NCI-H2029 treated with DMSO at 0.1 percent for 48 hours (cell line): Measurements from ENCODE around the gene LYPD4.

Experiments
- DNase-seq: peaks from one replicate; lab custom pipeline; 2025; lab: John Stamatoyannopoulos, UW

The LYPD4 gene

DNA sequence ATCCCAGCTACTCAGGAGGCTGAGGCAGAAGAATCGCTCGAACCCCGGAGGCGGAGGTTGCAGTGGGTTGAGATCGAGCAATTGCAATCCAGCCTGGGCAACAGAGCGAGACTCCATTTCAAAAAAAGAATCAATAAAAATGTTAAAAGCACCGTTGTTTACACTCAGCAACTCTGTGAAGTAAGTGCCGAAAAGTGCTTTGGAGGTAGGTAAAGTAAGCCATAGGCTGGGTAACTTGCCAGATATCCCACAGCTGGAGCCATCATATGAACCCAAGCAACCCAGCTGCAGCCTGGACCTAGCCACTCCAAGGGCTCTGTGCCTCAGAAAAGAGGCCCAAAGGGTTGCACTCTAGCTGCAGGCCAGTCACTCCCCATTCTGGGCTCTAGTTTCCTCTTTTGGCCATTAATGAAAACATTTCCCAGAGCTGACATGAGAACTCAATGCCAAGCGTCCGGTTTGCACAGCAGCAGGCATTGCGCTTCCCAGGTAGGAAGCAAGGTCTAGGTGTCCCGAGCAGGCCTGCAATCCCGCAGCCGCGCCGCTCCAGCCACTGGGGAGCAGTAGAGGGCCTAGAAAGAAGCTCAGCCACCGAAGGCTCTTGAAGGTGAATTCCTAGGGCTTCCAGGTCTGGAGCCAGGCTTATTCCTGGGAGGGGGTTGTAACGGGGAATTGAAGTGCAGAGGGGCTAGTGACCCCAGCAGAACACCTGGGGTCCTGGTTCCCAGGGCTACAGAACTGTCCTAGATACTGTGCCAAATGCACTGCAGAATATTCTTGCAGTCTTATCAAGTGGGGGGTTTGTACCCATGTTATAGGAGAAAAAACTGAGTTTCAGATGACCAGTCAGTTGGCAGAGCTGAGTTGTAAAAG, 28.5 kb upstream of the LYPD4 start:
- peak; percentile 57 for DNase-seq

GRCh38 chr19:41872384-41872774, 27.9 kb upstream of the LYPD4 start:
- DNase-seq: no peak

- DNase-seq: no peak
Measured at GRCh38 chr19:41871573-41872383, 27.3 kb upstream of the LYPD4 start.

DNA sequence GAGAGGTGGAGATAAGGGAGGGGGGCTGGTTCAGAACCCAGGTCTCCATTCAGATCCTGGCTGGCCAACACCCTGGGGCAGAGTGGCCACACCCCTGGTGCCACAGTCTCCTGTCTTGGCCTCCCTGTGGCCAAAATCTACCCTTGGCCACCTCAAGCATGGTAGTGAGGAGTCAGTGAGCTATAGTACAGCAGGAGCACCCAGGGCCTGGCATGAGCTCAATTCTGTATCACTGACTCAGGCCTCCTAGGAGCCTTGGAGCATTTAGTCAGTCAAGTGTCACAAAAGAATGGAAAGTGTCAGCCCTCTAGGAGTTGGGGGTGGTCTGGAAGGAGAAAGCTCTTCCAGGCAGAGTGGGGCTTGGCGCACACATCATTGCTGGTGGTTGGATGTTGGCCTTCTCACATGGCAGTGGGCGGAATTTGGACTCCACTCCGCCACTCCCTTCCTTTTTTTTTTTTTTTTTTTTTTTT, 26.0 kb upstream of the LYPD4 start:
- no peak for DNase-seq

GRCh38 chr19:41869374-41869955, 25.0 kb upstream of the LYPD4 start:
- no peak for DNase-seq

- DNase-seq: no peak
Measured at GRCh38 chr19:41868989-41869300, 24.5 kb upstream of the LYPD4 start.

- DNase-seq: peak; percentile 93
Measured at GRCh38 chr19:41868120-41868988, 23.9 kb upstream of the LYPD4 start.

DNA sequence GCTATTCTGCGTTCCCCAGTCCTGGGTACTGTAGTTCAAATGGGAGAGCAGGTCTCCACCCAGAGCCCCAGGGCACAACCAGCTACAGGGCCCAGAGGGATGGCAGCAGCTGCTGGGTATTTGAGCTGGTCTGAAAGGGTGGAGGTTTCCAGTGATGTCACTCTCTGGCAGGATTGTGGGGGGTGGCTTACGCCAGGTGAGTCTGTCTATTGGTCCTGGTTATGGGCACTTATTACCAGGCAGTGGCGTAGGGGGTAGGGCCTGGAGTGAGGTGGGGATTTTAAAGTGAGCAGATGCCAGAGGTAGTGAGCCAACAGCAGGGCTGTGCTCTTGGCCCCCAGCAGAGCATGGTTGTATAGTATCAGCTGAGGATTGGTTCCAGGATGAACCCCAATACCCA, 21.8 kb upstream of the LYPD4 start:
- DNase-seq: no peak

GRCh38 chr19:41864374-41864773, 19.9 kb upstream of the LYPD4 start:
- DNase-seq: no peak

DNA sequence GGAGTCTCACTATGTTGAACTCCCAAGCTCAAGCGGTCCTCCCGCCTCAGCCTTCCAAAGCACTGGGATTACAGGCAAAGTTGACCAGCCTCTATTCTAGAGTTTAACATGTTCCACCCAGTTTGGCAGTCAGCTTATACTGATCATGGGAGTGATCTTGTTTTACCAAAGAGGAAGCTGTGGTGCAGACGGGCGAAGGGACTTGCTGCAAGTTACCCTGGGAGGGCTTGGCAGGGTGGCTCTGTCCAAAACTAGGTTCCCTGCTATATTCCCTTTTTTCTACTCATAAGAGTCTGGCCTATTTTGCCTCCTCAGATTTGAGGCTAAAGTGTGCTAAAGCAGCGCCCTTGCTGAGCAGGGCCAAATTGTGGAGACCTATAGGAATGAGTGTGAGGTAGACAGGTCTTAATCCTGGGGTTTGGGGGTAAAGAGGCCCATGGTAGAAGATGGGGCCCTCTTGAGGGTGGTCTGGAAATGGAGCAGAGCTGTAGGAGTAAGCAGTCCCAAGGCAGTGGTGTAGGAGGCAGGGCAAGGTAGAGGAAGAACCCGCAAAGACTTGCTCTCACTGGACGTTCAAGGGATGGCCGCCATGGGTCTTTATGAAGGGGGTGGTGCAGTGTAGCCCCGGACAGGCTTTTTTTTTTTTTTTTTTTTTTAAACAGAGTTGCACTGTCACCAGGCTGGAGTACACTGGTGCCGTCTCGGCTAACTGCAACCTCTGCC, 18.9 kb upstream of the LYPD4 start:
- no peak for DNase-seq

GRCh38 chr19:41862445-41862986, 18.0 kb upstream of the LYPD4 start:
- no peak for DNase-seq

DNA sequence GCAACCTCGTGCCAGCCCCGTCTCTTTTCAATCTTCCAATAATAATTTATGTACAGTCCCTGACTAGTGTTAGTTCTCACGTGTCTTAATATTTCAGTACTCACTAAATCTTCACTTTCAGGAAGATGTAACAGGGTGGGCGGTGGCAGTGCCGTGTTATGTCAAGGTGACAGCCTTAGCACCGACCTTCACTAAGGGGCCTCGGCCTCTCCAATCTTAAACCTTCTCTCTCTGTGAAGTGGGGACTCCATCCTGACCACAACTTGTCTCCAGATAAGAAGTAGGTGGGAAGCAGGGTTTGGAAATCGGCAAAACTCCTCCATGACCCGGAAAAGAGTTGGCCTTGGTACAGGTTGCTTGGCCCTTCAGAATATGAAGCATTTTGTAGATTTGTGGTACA, 17.4 kb upstream of the LYPD4 start:
- DNase-seq: no peak

DNA sequence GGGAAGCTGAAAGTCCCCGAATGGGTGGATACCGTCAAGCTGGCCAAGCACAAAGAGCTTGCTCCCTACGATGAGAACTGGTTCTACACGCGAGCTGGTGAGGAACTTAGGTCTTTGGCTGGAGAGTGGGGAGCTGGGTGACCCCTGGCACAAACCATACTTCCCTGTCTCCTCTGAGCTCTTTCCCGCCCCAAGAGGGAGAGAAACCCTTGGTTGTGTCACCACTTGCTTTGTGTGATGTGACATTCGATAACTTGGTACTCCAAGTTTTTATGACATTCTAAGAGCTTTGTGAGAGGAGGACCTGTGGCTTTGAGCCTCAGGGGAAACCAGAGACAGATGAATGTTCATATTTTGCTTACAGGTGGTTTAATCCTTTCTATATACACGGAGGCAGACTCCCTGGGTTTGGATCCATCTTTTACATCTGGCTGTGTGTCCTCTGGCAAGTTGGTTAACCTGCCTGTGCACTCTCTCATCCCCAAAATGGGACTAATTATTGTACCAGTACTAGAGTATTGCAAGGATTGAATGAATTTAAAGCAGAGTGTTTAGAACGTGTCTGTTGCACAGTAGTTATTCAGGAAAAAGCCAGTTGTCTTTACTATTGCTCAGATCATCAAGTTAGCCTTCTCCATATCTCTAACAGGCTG, 16.8 kb upstream of the LYPD4 start:
- DNase-seq: no peak

- DNase-seq: no peak
Measured at GRCh38 chr19:41860419-41861115, 16.1 kb upstream of the LYPD4 start.

DNA sequence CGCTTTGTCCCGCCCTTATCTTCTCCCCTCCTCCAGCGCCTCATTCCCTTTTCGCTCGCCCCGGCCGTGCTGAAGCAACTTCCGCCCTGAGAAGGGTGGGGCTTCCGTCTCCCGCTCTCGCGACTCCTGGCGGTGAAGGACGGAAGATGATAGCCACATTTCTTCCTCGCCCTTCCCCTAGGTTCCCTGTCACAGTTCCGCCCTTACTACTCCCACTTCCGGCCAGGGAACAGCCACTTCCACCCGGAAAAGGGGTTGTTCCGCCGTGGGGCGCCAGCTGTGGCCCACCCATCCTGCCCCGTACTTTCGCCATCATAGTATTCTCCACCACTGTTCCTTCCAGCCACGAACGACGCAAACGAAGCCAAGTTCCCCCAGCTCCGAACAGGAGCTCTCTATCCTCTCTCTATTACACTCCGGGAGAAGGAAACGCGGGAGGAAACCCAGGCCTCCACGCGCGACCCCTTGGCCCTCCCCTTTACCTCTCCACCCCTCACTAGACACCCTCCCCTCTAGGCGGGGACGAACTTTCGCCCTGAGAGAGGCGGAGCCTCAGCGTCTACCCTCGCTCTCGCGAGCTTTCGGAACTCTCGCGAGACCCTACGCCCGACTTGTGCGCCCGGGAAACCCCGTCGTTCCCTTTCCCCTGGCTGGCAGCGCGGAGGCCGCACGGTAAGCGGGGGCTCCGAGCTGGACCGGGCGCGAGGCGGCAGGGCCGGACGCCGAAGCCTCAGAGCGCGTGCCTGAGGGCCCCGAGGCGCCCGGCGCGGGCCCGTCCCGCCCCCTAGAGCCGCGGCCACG, 15.3 kb upstream of the LYPD4 start, which contains the start of gene RPS19:
TSS of gene RPS19 (plus strand) at position 638 of the 801 bp plus-strand sequence. CDS start 520 bp downstream, outside the sequence.
- peak; percentile 92 for DNase-seq

- DNase-seq: no peak
Measured at GRCh38 chr19:41859213-41859617, 14.7 kb upstream of the LYPD4 start.

GRCh38 chr19:41853768-41854167, 9.3 kb upstream of the LYPD4 start:
- DNase-seq: no peak

GRCh38 chr19:41853344-41853743, 8.9 kb upstream of the LYPD4 start:
- no peak for DNase-seq

DNA sequence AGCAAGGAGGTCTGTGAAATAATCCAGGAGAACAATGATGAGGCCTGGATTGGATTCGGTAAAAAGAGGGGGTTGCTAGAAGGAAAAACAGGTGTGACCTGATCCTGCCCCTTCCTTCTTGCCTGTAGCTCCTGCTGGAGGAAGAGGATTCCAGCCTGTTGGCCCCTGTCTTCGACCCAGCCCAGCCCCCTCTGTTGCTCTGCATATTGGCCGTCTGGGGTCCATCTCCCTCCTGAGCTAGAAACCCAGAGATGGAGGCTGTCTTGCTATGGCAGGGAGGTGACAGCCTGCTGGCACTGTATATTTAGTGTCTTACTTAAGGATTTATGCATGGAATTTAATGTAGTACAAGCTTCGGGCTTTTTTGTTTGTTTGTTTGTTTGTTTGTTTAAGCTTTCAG, 7.0 kb upstream of the LYPD4 start:
- no peak for DNase-seq
